H1 (cell line): ENCODE measurements around the gene MLEC. TPM values are rescaled to one million over a fixed set of nuclear protein-coding genes. Genes with fewer than 3 reads are reported as not detected.

Experiments used
- CTCF ChIA-PET: fragments of 300-600 bp; sonication (Branson Sonifier 250); formaldehyde crosslinking; loops from one replicate; lab custom pipeline; 2021; ENCODE audit not compliant: partially characterized antibody; lab: Charles Lee
- POLR2A ChIA-PET: fragments of 300-600 bp; sonication (Branson Sonifier 250); formaldehyde crosslinking; loops from one replicate; lab custom pipeline; 2021; ENCODE audit warnings: inconsistent platforms; ENCODE audit not compliant: partially characterized antibody; lab: Charles Lee
- DNase-seq, 2 experiments: peaks; one replicate each; pipeline versions ENCODE4 v3.0.0 to v3.0.0-alpha.2; 2010 to 2022; ENCODE audit warnings: low spot score in 2 of 2, low read depth in 1 of 2, mixed read lengths in 1 of 2
- FAIRE-seq: peaks from 2 replicates; lab custom pipeline; 2011; peaks lifted over from hg19 to GRCh38; lab: Jason Lieb, UNC
- H2AFZ ChIP-seq: 2 replicates; pipeline ENCODE4 v1.8.1; 2012; ENCODE audit warnings: low read length, inconsistent platforms
- H2AK5ac ChIP-seq: 2 replicates; pipeline ENCODE4 v1.6.1; 2013; ENCODE audit warnings: low read depth, low read length
- H2BK120ac ChIP-seq: replicated peaks from 2 replicates; pipeline ENCODE3; 2013; ENCODE audit warnings: low read depth, low read length, inconsistent platforms
- H2BK12ac ChIP-seq: 2 replicates; pipeline ENCODE4 v1.6.1; 2013; ENCODE audit warnings: low read depth, low read length
- H2BK15ac ChIP-seq: 2 replicates; pipeline ENCODE4 v1.6.1; 2013; ENCODE audit warnings: low read length
- H2BK20ac ChIP-seq: 2 replicates; pipeline ENCODE4 v1.6.1; 2013; ENCODE audit warnings: low read length
- H2BK5ac ChIP-seq: 2 replicates; pipeline ENCODE4 v1.6.1; 2013; ENCODE audit warnings: low read depth, low read length
- H3K14ac ChIP-seq: 2 replicates; pipeline ENCODE4 v1.6.1; 2013; ENCODE audit warnings: inconsistent platforms; ENCODE audit not compliant: insufficient read length
- H3K18ac ChIP-seq: 2 replicates; pipeline ENCODE4 v1.6.1; 2013; ENCODE audit warnings: low read length; ENCODE audit errors: extremely low read depth
- H3K23ac ChIP-seq: 2 replicates; pipeline ENCODE4 v1.6.1; 2013; ENCODE audit warnings: inconsistent platforms; ENCODE audit not compliant: insufficient read length
- H3K23me2 ChIP-seq: 2 replicates; pipeline ENCODE4 v1.6.1; 2013; ENCODE audit warnings: low read depth, low read length
- H3K27ac ChIP-seq: 2 replicates; pipeline ENCODE4 v1.6.1; 2011; ENCODE audit warnings: low read depth, low read length, inconsistent platforms
- H3K27me3 ChIP-seq, 4 experiments: replicated peaks in 1 of 4; 1 replicate in 1 of 4; 2 replicates in 3 of 4; pipeline versions ENCODE4 v1.6.1 to v1.8.1; 2011 to 2013; ENCODE audit warnings: low read length in 3 of 4, mild to moderate bottlenecking in 3 of 4, inconsistent platforms in 2 of 4, mixed read lengths in 2 of 4, moderate library complexity in 1 of 4; ENCODE audit not compliant: control insufficient read depth in 3 of 4, insufficient read depth in 3 of 4; ENCODE audit errors: extremely low read depth in 1 of 4
- H3K36me3 ChIP-seq, 4 experiments: 2 replicates each; pipeline versions ENCODE4 v1.6.1 to v1.8.1; 2011 to 2013; ENCODE audit warnings: mild to moderate bottlenecking in 4 of 4, low read length in 3 of 4, moderate library complexity in 2 of 4, control low read depth in 1 of 4, inconsistent platforms in 1 of 4; ENCODE audit not compliant: insufficient read depth in 4 of 4, control insufficient read depth in 2 of 4
- H3K4ac ChIP-seq: replicated peaks from 2 replicates; pipeline ENCODE3; 2013; ENCODE audit warnings: low read length, low read depth, mixed read lengths, inconsistent platforms; ENCODE audit not compliant: insufficient read length
- H3K4me1 ChIP-seq, 4 experiments: replicated peaks in 1 of 4; 1 replicate in 1 of 4; 2 replicates in 3 of 4; pipeline versions ENCODE4 v1.6.1 to v1.8.1; 2011 to 2013; ENCODE audit warnings: low read length in 3 of 4, inconsistent platforms in 2 of 4, mixed read lengths in 1 of 4; ENCODE audit not compliant: insufficient read depth in 4 of 4, control insufficient read depth in 3 of 4
- H3K4me2 ChIP-seq, 2 experiments: 2 replicates each; pipeline versions ENCODE4 v1.6.1 to v1.8.1; 2011 to 2013; ENCODE audit warnings: low read depth in 2 of 2, low read length in 2 of 2, control low read depth in 1 of 2, inconsistent platforms in 1 of 2, mild to moderate bottlenecking in 1 of 2; ENCODE audit not compliant: insufficient read depth in 1 of 2
- H3K4me3 ChIP-seq, 4 experiments: fragments of 200-600, 300-600 bp in 1 of 4; sonication (generic), shearing (Covaris generic), sonication (Bioruptor Twin) in 1 of 4; 2 replicates each; pipeline versions ENCODE4 v1.5.1 to v1.8.1; 2011 to 2016; ENCODE audit warnings: low read length in 4 of 4, low read depth in 3 of 4, control low read depth in 2 of 4, inconsistent platforms in 2 of 4, mild to moderate bottlenecking in 2 of 4, mixed read lengths in 1 of 4, moderate library complexity in 1 of 4; ENCODE audit not compliant: insufficient read depth in 2 of 4; ENCODE audit errors: extremely low read depth in 1 of 4
- H3K56ac ChIP-seq: replicated peaks from 2 replicates; pipeline ENCODE3; 2013; ENCODE audit warnings: low read depth, mild to moderate bottlenecking, mixed read lengths, low read length, inconsistent platforms; ENCODE audit not compliant: insufficient read length
- H3K79me1 ChIP-seq: 2 replicates; pipeline ENCODE4 v1.6.1; 2013; ENCODE audit warnings: low read depth, low read length, control low read depth
- H3K79me2 ChIP-seq, 2 experiments: 2 replicates each; pipeline versions ENCODE4 v1.6.1 to v1.8.1; 2012 to 2013; ENCODE audit warnings: low read length in 2 of 2, mild to moderate bottlenecking in 2 of 2, inconsistent platforms in 1 of 2; ENCODE audit not compliant: insufficient read depth in 2 of 2, control insufficient read depth in 1 of 2
- H3K9ac ChIP-seq, 4 experiments: replicated peaks in 1 of 4; 1 replicate in 1 of 4; 2 replicates in 3 of 4; pipeline versions ENCODE4 v1.6.1 to v1.8.1; 2011 to 2013; ENCODE audit warnings: low read depth in 3 of 4, low read length in 3 of 4, control low read depth in 2 of 4, mild to moderate bottlenecking in 2 of 4, moderate library complexity in 2 of 4, inconsistent platforms in 1 of 4; ENCODE audit errors: extremely low read depth in 1 of 4
- H3K9me3 ChIP-seq, 2 experiments: 2 replicates each; pipeline versions ENCODE4 v1.6.1 to v1.8.1; 2012 to 2013; ENCODE audit warnings: mild to moderate bottlenecking in 2 of 2, moderate library complexity in 2 of 2, control low read depth in 1 of 2, inconsistent platforms in 1 of 2, low read depth in 1 of 2, low read length in 1 of 2, mixed read lengths in 1 of 2; ENCODE audit not compliant: insufficient read depth in 2 of 2
- H4K20me1 ChIP-seq, 2 experiments: replicated peaks in 1 of 2; 2 replicates each; pipeline versions ENCODE3 to v1.8.1; 2011 to 2013; ENCODE audit warnings: inconsistent platforms in 2 of 2, low read length in 2 of 2, mild to moderate bottlenecking in 1 of 2; ENCODE audit not compliant: insufficient read depth in 2 of 2, control insufficient read depth in 1 of 2
- H4K5ac ChIP-seq: 2 replicates; pipeline ENCODE4 v1.6.1; 2013; ENCODE audit warnings: low read length, low read depth, mixed read lengths, inconsistent platforms; ENCODE audit not compliant: insufficient read length
- H4K8ac ChIP-seq: 2 replicates; pipeline ENCODE4 v1.8.0; 2013; ENCODE audit warnings: mild to moderate bottlenecking, moderate library complexity, low read length, inconsistent platforms; ENCODE audit not compliant: insufficient read depth; ENCODE audit errors: extremely low read depth
- H4K91ac ChIP-seq: replicated peaks from 2 replicates; pipeline ENCODE3; 2013; ENCODE audit warnings: low read length, mixed read lengths, inconsistent platforms; ENCODE audit not compliant: insufficient read length
- HDAC2 ChIP-seq, 2 experiments: fragments of 300-600 bp in 1 of 2; sonication (generic) in 1 of 2; IDR thresholded peaks; 2 replicates each; pipeline ENCODE4 v1.6.1; 2011 to 2012; ENCODE audit warnings: low read depth in 2 of 2, low read length in 2 of 2, mild to moderate bottlenecking in 2 of 2, moderate library complexity in 2 of 2, borderline replicate concordance in 1 of 2, inconsistent platforms in 1 of 2
- KDM5A ChIP-seq: fragments of 200-600 bp; IDR thresholded peaks from 2 replicates; pipeline ENCODE4 v1.7.1; 2012; ENCODE audit warnings: mild to moderate bottlenecking, low read length, inconsistent platforms, mixed read lengths
- NRF1 ChIP-seq: IDR thresholded peaks from 2 replicates; pipeline ENCODE4 v1.6.1; 2011; ENCODE audit warnings: mild to moderate bottlenecking, low read depth, low read length, improper control_type of control experiment
- WGBS, 2 experiments: shearing (Covaris generic) in 1 of 2; methylation state at CpG; one replicate each; pipeline versions ENCODE4 v1.1.6 to v1.1.7; 2013 to 2015; ENCODE audit warnings: low lambda C conversion rate in 2 of 2, mixed read lengths in 2 of 2, inconsistent platforms in 1 of 2, low coverage in 1 of 2, missing lambda C conversion rate in 1 of 2; ENCODE audit not compliant: insufficient replicate concordance in 2 of 2, insufficient coverage in 1 of 2, insufficient read length in 1 of 2; ENCODE audit errors: extremely low coverage in 1 of 2, missing lambda C conversion rate in 1 of 2; 5-methylcytosine and 5-hydroxymethylcytosine counted together
- polyA plus RNA-seq, 7 experiments: library from polyadenylated mRNA; depleted of rRNA in 3 of 7; stranded (reverse) in 5 of 7; unstranded in 2 of 7; fragments of >200 nt in 5 of 7; fragments of 200-250 nt in 2 of 7; gene quantifications; 1 replicate in 5 of 7; 2 replicates in 1 of 7; 4 replicates in 1 of 7; pipeline versions ENCODE4 v1.2.1 to v1.2.3, GENCODE V29; 2011 to 2013; ENCODE audit warnings: missing spikeins in 2 of 7, mixed read lengths in 2 of 7
- total RNA-seq: library from RNA; stranded (reverse); fragmentation: NEBNext Ultra II Directional; extraction: Animal tissue kit (Norgen Biotek cat#: 25700); gene quantifications from 2 replicates; pipeline ENCODE4 v1.2.1, GENCODE V29; 2021

MLEC gene
- total and polyA plus RNA-seq, 2 of the 8 experiments (the other 6 are each of a cell fraction or from before 2014, with no cell fraction given): 37.1 to 260 TPM

DNA sequence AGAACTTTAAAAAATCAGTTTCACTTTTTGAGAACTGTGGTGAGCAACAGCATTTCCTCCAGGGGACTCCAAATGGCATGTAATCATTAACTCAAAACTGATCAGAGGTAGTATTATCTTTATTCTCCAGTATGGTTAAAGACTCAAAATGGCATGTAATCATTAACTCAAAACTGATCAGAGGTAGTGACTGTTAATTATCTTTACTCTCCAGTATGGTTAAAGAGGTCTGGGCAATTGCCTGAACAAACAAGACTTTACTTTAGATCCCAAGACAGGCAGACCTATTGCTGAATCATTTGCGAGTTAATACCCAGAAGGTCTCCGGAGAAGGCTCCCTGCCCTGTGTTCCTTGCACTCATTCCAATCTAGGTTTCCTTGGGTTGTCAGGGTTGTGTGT, 32.1 kb downstream of the MLEC start:
- no peak overlapping the region for H2BK120ac ChIP-seq
- H3K79me2 ChIP-seq: peaks cover 0 to 4% of the 10 kb centered on the region in 2 experiments; a peak in 1 of 4 replicates
- no peak overlapping the region for H3K23ac ChIP-seq
- no peak overlapping the region for H3K14ac ChIP-seq
- H2BK12ac ChIP-seq: no peak overlapping the region
- POLR2A ChIA-PET: no interaction called here
- H3K4me3 ChIP-seq: no peak overlapping the region
- H3K4me1 ChIP-seq: no peaks in the 10 kb centered on the region
- DNase-seq (no peak), FAIRE-seq (no peak)
- H4K91ac ChIP-seq: no peak overlapping the region
- no peak overlapping the region for H2AK5ac ChIP-seq
- 84% methylated on average over 2 of the region's 2 CpGs; no CpG with 5 or more reads in 1 of the 2 experiments for WGBS, 2 experiments
- no peak overlapping the region for H3K9ac ChIP-seq
- no peak overlapping the region for H3K4ac ChIP-seq
- no peaks in the 10 kb centered on the region for H3K27me3 ChIP-seq
- no peak for TF ChIP-seq KDM5A
- TF ChIP-seq HDAC2 (IDR thresholded peaks at IDR 0.05; ENCODE audit: borderline replicate concordance in 1 of 2, low read depth in 2 of 2, low read length in 2 of 2): no peak
- TF ChIP-seq NRF1: no peak
- H3K4me2 ChIP-seq: no peak overlapping the region
- H3K56ac ChIP-seq: no peak overlapping the region
- no peak overlapping the region for H2BK20ac ChIP-seq
- CTCF ChIA-PET: interaction anchor here (2.2 kb wide), 1 partner anchor 70 kb away, joined by 9 read pairs; no protein-coding TSS in a partner anchor
- H4K20me1 ChIP-seq: peaks cover under 1 to 8% of the 10 kb centered on the region in 2 experiments
- H2BK5ac ChIP-seq: no peak overlapping the region
- H3K9me3 ChIP-seq: no peaks in the 10 kb centered on the region
- no peaks in the 10 kb centered on the region for H3K23me2 ChIP-seq
- peaks cover 45 to 84% (median 74%) of the 10 kb centered on the region in 4 experiments for H3K36me3 ChIP-seq
- no peak overlapping the region for H2AFZ ChIP-seq
- H3K79me1 ChIP-seq: 0 out of 2 replicates have a peak, but pooled peaks cover 5% of the 10 kb centered on the region
- H4K5ac ChIP-seq: no peak overlapping the region
- no peak overlapping the region for H3K18ac ChIP-seq
- no peak overlapping the region for H4K8ac ChIP-seq
- H2BK15ac ChIP-seq: no peak overlapping the region
- no peak overlapping the region for H3K27ac ChIP-seq
